ENCODE results near the gene CLMN.
"Not testable (repeated sequence)": the region's sequence is repeated elsewhere in the genome, so short reads cannot be mapped to it uniquely, and the experiment has no call there.

Gene CLMN

DNA sequence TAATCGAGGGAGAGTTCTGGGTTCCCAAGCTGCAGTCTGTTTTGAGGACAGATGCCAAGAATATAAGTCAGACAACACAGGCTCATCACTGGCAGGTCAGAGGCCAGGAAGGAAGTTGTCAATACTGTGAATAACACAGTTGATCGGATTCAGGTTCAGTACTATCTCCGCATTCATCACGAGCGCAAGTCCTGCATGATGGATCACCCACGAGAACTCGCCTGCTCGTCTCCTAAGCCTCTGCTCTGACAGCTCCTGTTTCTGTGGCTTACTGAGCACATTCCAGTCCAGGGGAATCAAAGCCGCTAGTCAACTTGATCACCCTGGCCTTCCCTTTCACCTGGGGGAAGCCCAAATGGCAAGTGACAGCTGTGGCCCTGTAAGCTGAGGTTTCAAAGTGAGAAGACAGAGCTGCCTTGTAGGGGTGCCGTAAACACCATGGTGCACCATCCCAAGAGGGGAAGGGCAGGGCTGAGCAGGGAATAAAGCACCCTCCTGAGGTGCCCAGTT, 102.3 kb downstream of the CLMN start:
- no peak for DNase-seq (ENCODE audit: low read depth)

DNA sequence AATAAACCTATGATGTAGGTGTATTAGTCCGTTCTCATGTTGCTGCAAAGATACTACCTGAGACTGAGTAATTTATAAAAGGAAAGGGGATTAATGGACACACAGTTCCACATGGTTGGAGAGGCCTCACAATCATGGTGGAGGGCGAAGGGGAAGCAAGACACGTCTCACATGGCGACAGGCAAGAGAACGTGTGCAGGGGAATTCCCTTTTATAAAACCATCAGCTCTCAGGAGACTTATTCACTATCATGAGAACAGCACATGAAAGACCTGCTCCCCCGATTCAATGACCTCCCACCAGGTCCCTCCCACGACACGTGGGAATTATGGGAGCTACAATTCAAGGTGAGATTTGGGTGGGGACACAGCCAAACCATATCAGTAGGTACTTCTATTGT, 103.7 kb downstream of the CLMN start:
- no peak for DNase-seq (ENCODE audit: low read depth)

DNA sequence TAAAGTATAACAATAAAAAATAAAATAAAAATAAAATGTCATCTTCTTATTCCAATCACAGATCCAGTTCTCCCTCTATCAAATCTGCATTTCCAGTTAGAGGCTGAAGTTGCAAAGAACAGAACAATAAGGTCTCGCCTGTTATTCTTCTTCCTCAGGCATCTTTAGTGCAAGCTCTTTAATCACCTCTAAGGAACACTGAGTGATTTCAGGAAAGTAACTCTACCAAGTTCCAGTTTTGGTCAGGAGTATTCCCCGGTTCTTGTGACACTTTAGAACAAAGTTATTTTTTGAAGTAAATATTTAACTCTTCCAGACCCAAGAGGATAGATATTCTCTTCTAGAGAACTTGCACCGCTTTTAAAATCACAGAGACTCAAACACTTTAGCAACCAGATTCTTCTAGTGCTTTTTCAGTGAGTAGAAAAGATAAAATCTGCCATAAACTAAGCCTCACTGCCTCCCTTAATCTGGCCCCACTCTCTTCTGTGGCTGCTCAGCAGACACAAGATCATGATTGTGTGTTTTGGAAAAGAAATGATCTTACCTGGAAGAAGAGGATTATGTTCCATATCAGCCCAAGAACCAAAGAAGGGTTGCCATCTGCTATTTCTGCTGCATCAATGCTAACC, 104.5 kb downstream of the CLMN start:
- DNase-seq (ENCODE audit: low read depth), result no peak

DNA sequence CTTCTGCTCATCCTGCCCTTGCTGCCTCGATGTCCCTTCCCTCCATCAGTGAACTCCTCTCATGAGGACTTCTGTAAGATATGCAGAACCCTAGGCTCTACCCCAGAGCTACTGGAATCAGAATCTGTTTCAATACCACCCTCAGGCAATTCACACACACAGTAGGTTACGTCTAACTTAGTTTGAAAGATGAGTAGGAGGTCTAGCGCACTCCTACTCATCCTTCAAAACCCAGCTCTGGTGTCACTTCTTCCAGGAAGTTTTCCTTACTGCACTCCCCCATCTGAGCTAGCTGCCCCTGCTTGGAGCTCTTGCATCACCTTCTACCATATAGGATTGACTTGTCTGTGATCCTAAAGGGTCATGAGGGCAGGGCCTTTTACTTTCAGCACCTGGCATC, 105.9 kb downstream of the CLMN start:
- DNase-seq (ENCODE audit: low read depth), result no peak

DNA sequence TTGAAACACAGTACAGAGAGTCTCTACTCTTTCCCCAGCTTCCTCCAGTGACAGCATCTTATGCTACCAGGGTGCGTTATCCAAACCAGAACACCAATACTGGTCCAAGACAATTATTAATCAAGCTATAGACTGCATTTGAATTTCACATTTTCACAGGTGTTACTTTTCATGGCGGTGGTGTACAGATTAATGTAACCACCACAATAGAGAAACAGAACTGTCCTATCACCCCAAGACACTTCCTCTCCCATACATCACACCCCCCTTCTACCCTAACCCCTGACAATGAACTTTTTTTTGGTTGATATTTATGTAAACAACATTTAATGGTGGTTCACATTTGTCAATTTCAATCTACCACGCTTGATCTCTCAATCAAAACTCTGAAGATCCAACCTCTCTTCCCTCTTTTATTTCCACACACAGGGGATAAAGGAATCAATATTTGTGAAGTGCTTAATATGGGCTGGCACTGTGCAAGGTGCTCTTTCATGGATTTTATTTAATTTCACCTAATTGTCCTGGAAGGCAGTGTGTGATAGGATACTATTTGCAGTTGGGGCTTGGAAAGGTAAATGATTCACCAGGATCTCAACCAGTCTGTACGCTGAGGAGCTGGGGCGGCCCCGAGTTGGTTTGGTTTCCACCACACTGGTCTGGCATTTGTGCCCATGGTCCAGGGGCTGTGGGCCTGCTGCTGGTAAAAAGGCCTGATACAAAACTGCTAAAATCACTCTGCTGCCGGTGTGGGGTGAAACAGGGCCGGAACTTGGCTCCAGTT, 107.8 kb downstream of the CLMN start:
- no peak for DNase-seq (ENCODE audit: low read depth)

DNA sequence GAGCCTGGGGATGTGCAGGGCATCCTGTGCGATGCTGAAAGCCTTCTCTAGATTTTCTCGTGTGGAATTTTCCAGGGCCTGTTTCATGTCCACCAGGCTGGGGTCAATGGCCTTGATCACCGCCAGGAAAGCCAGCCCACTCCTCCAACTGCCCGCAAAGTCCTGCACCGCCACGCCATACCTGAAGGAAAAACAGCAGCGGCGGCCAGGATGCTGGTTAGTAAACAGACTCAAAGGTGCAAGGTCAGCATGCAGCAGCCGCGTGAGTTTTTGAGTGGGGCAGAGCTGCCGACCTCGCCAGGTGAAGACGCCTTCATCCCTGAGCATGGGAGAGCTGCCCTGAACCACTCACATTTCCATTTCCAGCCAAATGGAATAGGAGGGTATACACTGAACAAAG, 109.0 kb downstream of the CLMN start:
- DNase-seq (ENCODE audit: low read depth), result no peak

DNA sequence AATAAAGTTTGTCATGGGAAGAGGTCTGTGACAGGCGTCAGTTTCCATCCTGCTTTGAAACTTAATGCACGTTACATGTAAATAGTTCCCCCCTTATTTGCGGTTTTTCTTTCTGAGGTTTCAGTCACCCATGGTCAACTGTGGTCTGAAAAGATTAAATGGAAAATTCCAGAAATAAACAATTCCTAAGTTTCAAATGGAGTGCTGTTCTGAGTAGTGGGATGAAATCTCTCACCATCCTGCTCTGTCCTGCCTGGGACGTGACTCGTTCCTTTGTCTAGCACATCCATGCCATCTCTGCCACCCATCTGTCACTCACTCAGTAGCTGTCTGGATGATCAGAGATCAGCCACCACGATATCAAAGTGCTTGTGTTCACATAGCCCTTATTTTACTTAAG, 111.1 kb downstream of the CLMN start:
- no peak for DNase-seq (ENCODE audit: low read depth)

DNA sequence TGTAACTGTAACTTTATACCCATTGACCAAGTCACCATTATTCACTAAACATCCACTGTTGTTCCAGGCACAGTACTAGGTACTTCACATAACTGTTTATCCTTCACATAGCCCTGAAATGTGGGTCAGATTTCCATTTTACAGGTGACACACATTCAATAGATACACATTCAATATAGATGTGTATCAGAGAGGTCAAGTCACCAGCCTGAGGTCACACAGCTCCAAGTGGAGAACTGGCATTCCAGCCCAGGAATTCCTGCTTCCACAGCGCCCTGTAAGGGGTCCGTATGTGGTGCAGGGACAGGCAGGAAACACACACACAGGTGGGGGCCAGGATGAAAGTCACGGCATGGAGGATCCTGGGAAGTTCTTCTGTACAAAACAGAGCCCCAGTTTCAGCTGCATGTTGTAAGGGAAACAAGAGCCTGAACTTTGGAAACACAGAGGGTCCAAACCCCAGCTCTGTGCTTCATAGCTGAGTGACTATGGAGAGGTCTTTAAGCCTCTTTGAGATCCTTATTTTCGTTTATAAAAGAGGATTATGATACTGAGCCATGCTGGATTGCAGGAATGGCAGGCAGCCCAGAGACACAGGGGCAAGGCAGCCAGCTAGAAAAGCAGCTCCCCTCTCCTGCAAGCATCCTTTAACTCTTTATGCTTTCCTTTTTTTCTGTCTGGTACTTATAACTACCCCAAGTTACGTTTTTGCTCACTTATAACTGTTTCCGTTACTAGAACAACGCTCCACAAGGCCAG, 112.1 kb downstream of the CLMN start:
- DNase-seq (ENCODE audit: low read depth), result no peak

DNA sequence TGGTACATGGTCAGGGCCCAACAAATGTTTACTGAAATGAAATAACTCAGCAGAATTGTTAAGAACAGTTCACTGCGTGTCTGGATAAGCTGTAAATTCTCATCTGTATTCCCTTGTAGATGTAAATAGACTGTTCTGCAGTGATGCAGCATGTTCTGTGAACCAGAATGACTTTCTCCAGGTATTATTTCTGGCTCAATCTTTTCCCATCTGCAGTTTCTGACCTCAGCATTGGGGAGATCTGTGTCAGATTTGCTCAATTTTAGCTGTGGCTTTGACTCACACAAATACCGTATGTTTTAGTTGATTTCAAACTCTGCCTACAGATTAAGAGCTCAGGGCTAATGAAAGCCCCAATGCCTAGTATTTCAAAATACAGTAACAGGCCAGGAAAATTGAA, 113.2 kb downstream of the CLMN start:
- no peak for DNase-seq (ENCODE audit: low read depth)

DNA sequence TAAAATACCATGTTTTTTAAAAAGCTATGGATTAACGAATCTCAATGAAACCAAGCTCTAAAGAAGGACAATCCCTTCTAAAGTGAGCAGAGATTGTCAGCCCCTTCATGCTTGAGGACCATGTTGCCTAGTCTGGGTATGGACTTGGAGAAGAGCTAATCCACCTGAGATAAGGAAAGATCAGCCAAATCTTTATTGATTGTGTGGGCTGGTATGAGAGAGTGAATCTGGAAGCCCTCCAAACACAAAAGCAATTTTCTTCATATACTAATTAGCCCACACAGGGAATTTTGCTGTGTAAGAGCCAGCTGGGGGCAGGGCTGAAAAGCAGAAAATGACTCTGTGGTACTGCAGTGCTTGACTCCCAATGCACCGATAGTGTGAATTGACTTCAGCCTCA, 115.0 kb downstream of the CLMN start:
- DNase-seq (ENCODE audit: low read depth), result no peak

DNA sequence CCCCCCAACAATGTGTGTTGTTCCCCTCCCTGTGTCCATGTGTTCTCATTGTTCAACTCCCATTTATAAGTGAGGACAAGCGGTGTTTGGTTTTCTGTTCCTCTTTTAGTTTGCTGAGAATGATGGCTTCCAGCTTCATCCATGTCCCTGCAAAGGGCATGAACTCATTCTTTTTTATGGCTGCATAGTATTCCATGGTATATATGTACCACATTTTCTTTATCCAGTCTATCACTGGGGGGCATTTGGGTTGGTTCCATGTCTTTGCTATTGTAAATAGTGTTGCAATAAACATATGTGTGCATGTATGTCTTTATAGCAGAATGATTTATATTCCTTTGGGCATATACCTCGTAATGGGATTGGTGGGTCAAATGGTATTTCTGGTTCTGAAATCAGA, 118.0 kb downstream of the CLMN start:
- DNase-seq (ENCODE audit: low read depth), result not testable (repeated sequence)

DNA sequence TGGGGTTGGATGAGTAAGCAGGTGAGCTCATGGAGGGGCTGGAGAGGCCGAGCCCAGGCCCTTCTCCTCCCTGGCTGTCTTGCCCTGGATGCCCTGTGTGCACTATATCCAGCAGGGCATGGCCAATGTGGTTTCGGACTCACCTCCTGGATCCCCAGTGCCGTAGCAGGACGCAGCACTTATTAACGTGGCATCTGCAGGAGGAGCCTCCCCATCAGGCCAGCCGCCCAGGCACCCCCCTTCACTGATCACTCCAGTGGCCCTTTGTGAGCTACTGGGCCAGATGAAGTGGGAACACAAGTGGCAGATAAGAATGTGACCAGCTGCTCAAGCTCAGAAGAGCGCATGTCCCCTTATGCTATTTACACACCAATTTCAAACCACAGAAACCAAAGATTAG, 119.3 kb downstream of the CLMN start:
- no peak for DNase-seq (ENCODE audit: low read depth)

DNA sequence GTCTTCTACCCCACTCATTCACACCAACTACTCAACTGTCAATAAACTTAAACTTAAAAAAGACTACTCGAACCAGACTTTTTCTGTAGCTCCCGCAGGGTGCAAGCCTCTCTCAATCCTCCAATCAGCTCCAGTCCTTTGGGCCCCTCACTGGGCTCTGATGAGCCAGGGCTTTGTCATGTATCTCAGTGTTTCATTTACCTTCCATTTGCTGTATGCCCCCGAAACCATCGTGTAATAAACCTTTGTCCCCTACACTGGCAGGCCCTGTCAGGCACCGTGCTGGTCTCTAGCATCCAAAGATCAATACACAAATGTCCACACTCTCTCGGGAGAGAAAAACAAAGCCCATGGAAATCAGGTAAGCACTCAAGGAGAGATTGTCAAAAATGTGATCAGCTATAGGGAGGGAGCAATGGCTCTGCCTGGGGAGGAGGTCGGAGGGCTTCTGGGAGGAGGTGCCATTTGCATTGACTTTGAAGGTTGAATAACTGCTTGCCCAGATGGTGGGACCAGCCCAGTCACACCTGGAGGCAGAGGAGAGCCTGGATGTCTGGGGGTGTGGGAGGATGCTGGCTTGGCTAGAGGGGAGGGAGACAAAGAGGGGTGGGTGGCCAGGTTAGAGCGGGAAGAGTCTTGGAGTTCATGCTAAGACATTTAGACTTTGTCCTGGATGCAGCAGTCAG, 120.3 kb downstream of the CLMN start:
- DNase-seq (ENCODE audit: low read depth), result no peak

DNA sequence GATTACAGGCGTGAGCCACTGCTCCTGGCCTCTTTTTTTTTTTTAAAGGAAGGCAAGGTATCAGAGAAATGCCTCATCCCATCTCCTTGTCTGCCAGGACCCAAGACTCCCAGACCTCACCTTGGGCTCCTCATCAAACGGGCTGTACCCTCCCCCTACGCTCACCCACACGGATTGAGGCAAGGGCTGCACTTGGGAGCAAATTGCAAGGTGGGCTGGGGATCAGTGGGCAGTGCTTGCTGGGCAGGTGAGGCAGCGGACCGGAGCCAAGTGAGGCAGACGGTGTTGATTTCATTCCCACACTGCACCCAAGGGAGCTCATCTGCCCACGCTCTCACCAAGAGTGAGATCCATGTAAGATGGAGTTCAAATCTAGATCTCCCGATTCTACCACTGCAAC, 121.4 kb downstream of the CLMN start:
- no peak for DNase-seq (ENCODE audit: low read depth)

DNA sequence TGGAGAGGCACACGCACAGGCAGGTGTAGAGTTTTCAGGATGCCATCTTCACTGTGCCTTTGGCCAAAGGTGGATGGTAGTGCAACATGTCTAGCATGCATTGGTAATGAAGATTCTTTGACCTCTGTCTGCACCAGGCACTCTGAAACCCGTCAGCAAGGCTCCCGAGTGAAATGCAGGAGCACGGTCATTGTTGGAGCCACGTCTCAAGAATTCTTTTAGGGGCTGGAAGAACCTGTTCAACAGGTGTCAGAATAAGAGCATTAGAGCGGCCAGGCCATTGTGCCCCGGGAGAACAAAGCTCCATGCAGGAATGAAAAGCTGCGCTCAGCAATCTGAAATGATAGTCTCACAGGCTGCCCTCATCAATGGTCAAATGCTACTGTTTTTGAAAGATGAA, 122.2 kb downstream of the CLMN start:
- DNase-seq (ENCODE audit: low read depth), result no peak

DNA sequence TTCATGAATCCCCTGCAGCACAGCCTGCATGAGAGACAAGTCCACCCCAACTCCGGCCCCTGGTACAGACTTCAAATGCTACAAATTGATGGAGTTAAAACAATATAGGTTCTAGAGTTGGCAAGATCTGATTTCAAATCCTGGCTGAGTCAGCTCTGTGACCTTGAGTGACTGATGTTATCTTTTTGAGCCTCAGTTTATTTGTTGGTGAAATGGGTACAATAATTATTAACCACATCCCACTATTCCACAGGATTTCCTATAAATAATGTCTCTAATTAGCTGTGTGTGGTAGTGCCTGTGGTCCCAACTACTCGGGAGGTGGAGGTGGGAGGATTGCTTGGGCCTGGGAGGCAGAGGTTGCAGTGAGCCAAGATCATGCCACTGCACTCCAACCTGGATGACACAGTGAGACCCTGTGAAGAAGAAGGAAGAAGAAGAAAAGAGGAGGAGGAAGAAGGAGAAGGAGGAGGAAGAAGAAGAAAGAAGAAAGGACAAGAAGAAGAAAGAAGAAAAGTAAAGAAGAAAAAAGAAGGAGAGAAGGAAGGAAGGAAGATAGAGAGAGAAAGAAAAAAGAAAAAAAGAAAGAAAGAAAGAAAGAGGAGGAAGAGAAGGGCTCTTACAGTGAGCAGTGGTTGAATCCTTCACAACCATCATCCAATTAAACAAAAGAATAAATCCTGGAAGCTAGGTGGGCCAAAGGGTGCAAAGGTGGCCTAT, 122.7 kb downstream of the CLMN start:
- DNase-seq (ENCODE audit: low read depth), result no peak

DNA sequence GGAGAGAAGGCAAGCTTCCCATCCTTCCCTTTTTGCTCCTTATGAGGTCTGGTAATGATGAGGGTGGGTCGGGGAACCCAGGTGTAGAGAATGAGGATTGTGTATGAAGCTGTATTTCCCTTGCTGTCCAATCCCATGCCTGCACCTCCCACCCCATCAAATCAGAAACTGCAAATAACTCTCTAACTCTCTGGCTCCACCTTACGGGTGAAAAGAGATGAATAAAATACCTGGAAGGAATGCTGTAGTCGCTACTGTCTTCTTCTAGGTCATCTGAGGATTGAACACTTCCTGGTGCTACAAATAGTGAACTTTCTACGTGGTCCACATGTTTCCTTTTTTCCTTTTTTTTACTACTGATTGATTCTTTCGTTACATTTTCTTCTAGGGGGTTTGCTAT, 123.4 kb downstream of the CLMN start:
- DNase-seq (ENCODE audit: low read depth), result no peak

DNA sequence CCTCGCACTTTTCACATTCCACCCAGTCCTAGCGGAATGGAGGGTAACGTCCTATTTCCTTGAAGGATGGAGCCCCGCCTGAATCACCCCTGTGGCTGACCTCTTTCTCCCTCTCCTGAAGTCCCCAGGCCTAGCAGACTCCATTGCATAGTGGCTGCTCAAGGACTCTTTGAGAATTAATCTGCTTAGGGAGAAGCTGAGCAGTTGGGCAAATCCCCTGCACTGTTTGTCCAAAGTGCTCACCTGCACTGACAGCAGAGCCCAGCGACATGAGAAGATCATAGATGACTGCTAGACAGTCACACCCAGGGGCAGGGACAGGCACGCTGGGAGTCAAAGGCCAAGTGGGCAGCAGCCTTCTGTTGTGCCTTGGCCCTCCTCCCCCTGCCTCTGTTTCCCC, 124.7 kb downstream of the CLMN start:
- no peak for DNase-seq (ENCODE audit: low read depth)

DNA sequence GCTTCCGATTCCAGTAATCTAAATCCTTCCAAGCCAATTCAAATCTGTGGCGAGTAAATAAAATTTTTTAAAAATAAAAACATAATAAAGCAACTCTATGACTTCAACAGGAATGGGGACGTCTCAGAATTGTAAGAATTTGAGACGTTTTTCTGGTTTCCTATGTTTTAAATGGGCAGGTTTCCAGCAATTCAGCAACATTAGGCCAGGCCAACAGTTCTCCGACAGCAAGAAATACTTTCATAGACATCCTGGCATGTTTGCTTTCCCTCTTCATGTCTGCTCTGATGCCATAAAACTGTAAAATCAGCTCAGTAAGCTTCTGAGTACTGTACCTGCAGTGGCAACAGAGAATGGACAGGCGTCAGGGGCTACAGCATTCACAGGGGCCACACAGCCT, 126.6 kb downstream of the CLMN start:
- no peak for DNase-seq (ENCODE audit: low read depth)

DNA sequence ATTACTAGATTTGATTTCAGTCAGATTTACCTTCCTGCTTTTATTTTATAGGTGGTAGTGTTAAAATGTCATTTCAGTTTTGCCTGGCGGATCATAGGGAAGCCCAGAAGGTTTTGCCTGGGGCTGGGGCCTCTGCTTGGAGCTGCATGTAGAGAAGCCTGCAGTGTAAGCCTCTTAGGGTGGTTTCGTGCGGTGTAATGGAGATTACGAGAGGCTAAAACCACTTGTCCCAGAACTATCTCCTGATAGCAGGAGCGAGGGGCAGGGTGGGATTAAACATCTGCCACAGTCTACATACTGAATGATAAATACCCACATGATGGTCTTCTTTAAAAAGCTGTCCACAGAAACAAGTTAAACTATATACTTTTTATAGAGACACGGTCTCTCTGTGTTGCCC, 127.4 kb downstream of the CLMN start:
- DNase-seq (ENCODE audit: low read depth), result no peak

DNA sequence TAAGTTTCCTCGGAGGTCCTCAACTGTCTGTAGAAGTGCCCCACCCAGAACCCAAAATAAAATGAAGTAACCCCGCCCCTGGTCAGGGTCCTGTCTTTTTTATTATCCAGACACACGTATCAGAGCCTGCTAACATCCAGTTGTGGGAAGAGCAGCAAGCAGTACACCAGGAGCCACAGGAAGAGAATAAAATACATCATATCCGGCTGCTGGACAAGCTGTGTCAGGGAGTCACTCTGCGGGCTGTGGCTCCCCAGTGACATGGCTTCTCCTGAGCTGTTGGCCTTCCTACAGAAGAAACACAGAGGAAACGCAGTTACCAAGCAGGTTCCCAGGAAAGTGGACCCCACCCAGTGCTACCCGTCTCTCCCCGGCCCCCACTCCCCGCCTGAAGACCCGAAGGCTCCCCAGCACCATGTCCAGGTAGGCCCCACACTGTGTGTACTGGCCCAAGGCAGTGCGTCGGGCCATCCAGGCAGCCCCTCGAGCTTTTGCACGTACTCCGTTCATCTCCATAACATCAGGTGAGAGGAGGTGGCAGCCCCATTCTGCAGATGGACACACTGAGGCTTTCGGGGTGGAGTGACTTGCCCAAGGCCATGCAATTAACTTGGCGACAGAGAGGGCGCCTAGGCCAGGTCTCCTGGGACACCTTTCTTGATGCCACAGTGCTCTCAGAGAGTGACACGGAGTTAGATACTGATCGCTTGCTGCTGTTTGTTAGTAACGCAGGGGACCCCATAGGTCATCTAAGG, 128.1 kb downstream of the CLMN start:
- no peak for DNase-seq (ENCODE audit: low read depth)

All from stimulated activated CD8-positive, alpha-beta memory T cell treated with anti-CD3 and anti-CD28 coated beads, Interleukin-15, amount 100 ng/mL, for 1 hour (primary cell).